K562 (cell line): ENCODE measurements around the gene PCNX3. TPM values are rescaled to one million over a fixed set of nuclear protein-coding genes. Genes with fewer than 3 reads are reported as not detected.

Source experiments
- ATF7 ChIP-seq: fragments of 450-650 bp; IDR thresholded peaks from 2 replicates; pipeline ENCODE4 v1.7.1; 2014; ENCODE audit warnings: mild to moderate bottlenecking, moderate library complexity
- CGGBP1 ChIP-seq: fragments of 250-450 bp; sonication (Bioruptor Pico); IDR thresholded peaks from 2 replicates; pipeline ENCODE4 v1.9.0; 2021; ENCODE audit warnings: mild to moderate bottlenecking
- E2F6 ChIP-seq, 2 experiments: IDR thresholded peaks; 2 replicates each; pipeline ENCODE4 v1.6.1; 2011; ENCODE audit warnings: borderline replicate concordance in 1 of 2, control low read depth in 1 of 2, low read depth in 1 of 2, low read length in 1 of 2, mild to moderate bottlenecking in 1 of 2, mixed read lengths in 1 of 2, moderate library complexity in 1 of 2; ENCODE audit not compliant: insufficient read depth in 1 of 2, insufficient read length in 1 of 2, poor library complexity in 1 of 2, severe bottlenecking in 1 of 2; ENCODE audit errors: extremely low read depth in 1 of 2
- ELF4 ChIP-seq: fragments of 450-650 bp; formaldehyde crosslinking; IDR thresholded peaks from 2 replicates; pipeline ENCODE4 v1.4.0; 2022; ENCODE audit warnings: missing genetic modification characterization
- FIP1L1 ChIP-seq: fragments of 200-400 bp; formaldehyde crosslinking; IDR thresholded peaks from 2 replicates; pipeline ENCODE4 v1.6.1; 2018; ENCODE audit warnings: mild to moderate bottlenecking, low read depth, low read length; ENCODE audit not compliant: poor library complexity, severe bottlenecking
- FOXJ2 ChIP-seq: fragments of 200-800 bp; sonication (Bioruptor generic); IDR thresholded peaks from 2 replicates; pipeline ENCODE4 v1.6.1; 2016; ENCODE audit warnings: missing genetic modification characterization, missing compliant biosample characterization
- GABPA ChIP-seq: fragments of 200-800 bp; sonication (Bioruptor generic); conservative IDR thresholded peaks from 2 replicates; pipeline ENCODE4 v1.6.1; 2016; ENCODE audit warnings: low read depth, missing genetic modification characterization, missing compliant biosample characterization
- GABPB1 ChIP-seq: sonication (generic); formaldehyde crosslinking; IDR thresholded peaks from 2 replicates; pipeline ENCODE4 v1.8.0; 2022; ENCODE audit warnings: mild to moderate bottlenecking, missing genetic modification reagents
- MEF2A ChIP-seq: IDR thresholded peaks from 2 replicates; pipeline ENCODE4 v1.6.1; 2011; ENCODE audit warnings: low read depth, mild to moderate bottlenecking, low read length, moderate library complexity; ENCODE audit not compliant: control insufficient read depth
- NKRF ChIP-seq: fragments of 450-650 bp; IDR thresholded peaks from 2 replicates; pipeline ENCODE4 v1.6.1; 2016; ENCODE audit warnings: borderline replicate concordance
- PHB ChIP-seq: fragments of 250-450 bp; sonication (Bioruptor Pico); IDR thresholded peaks from 2 replicates; pipeline ENCODE4 v1.5.0; 2021
- SIN3A ChIP-seq, 2 experiments: fragments of 150-350 bp in 1 of 2; IDR thresholded peaks; 2 replicates each; pipeline ENCODE4 v1.6.1; 2011 to 2016; ENCODE audit warnings: borderline replicate concordance in 2 of 2, low read depth in 2 of 2, low read length in 2 of 2, mild to moderate bottlenecking in 2 of 2, moderate library complexity in 2 of 2; ENCODE audit not compliant: control insufficient read depth in 1 of 2
- TGIF2 ChIP-seq: sonication (generic); formaldehyde crosslinking; IDR thresholded peaks from 2 replicates; pipeline ENCODE4 v1.8.1; 2022; ENCODE audit warnings: mild to moderate bottlenecking, missing genetic modification reagents, moderate library complexity
- UBTF ChIP-seq, 2 experiments: IDR thresholded peaks; 2 replicates each; pipeline ENCODE4 v1.6.1; 2012; ENCODE audit warnings: improper control_type of control experiment in 2 of 2, low read depth in 2 of 2, low read length in 2 of 2, borderline replicate concordance in 1 of 2
- XRCC5 ChIP-seq: fragments of 200-400 bp; formaldehyde crosslinking; IDR thresholded peaks from 2 replicates; pipeline ENCODE4 v1.6.1; 2017; ENCODE audit warnings: low read depth, mild to moderate bottlenecking, low read length
- ZC3H11A ChIP-seq: IDR thresholded peaks from 2 replicates; pipeline ENCODE4 v1.6.1; 2012; ENCODE audit warnings: low read depth, low read length, improper control_type of control experiment
- ZNF184 ChIP-seq: sonication (generic); formaldehyde crosslinking; IDR thresholded peaks from 2 replicates; pipeline ENCODE4 v1.5.0; 2020; ENCODE audit warnings: missing genetic modification reagents
- ZNF224 ChIP-seq: sonication (generic); formaldehyde crosslinking; IDR thresholded peaks from 2 replicates; pipeline ENCODE4 v1.8.0; 2022; ENCODE audit warnings: mild to moderate bottlenecking, missing genetic modification reagents
- polyA plus RNA-seq, 8 experiments: library from polyadenylated mRNA; depleted of rRNA in 4 of 8; stranded (reverse) in 5 of 8; unstranded in 3 of 8; fragments of >200 nt; fragmentation: Nextera tagmentation in 2 of 8; fragmentation: Illumina TruSeq in 1 of 8; extraction: Ambion mirVana in 2 of 8; extraction: Trizol in 1 of 8; gene quantifications; 2 replicates each; pipeline versions ENCODE4 v1.2.1 to v1.2.3, GENCODE V29; 2011 to 2014; ENCODE audit warnings: inconsistent platforms in 1 of 8, missing spikeins in 1 of 8
- total RNA-seq, 7 experiments: library from RNA; depleted of rRNA in 6 of 7; stranded (reverse); fragments of >200 nt in 6 of 7; fragmentation: Illumina TruSeq in 2 of 7; extraction: Trizol in 2 of 7; gene quantifications; 2 replicates each; pipeline versions ENCODE4 v1.2.1 to v1.2.3, GENCODE V29; 2011 to 2021; ENCODE audit warnings: low replicate concordance in 1 of 7

PCNX3 gene
- total and polyA plus RNA-seq, 9 of the 15 experiments (the other 6 are each of a cell fraction or from before 2014, with no cell fraction given), result 0.11 to 47.8 (median 12.8) TPM

- TF ChIP-seq ZC3H11A (no peak), GABPA (tag) (peak; percentile 84), ELF4 (0 out of 2 replicates have a peak, but pooled peaks have one; percentile 48), E2F6 (IDR thresholded peaks at IDR 0.05; ENCODE audit: borderline replicate concordance in 1 of 2, extremely low read depth in 1 of 2, insufficient read depth in 1 of 2, insufficient read length in 1 of 2, low read depth in 1 of 2, low read length in 1 of 2, poor library complexity in 1 of 2, severe bottlenecking in 1 of 2) (peak; percentile 2 to 23), PHB (CRISPR knock-in tag) (0 out of 2 replicates have a peak, but pooled peaks have one; percentile 11), SIN3A (IDR thresholded peaks at IDR 0.05; ENCODE audit: borderline replicate concordance in 2 of 2, control insufficient read depth in 1 of 2, low read depth in 2 of 2, low read length in 2 of 2) (peak in 1 of 2 experiments; percentile 79; a peak in 2 of 4 replicates), ZNF184 (CRISPR knock-in tag) (no peak), ZNF224 (CRISPR knock-in tag) (no peak), FIP1L1 (peak; percentile 67), ATF7 (peak; percentile 98), TGIF2 (CRISPR knock-in tag) (no peak), NKRF (peak; percentile 68; the same call in 1 of the 2 replicates), GABPB1 (peak; percentile 71), CGGBP1 (CRISPR knock-in tag) (peak; percentile 64; the same call in 1 of the 2 replicates), XRCC5 (no peak), UBTF (IDR thresholded peaks at IDR 0.05; ENCODE audit: borderline replicate concordance in 1 of 2, low read depth in 2 of 2, low read length in 2 of 2) (peak; percentile 31 to 53; a peak in 2 of 4 replicates), MEF2A (0 out of 2 replicates have a peak, but pooled peaks have one; percentile 1), FOXJ2 (tag) (no peak)
Measured at GRCh38 chr11:65662799-65663638, 47.4 kb downstream of the PCNX3 start, which contains the start of gene RELA (continued).
